H1 (cell line): ENCODE data around the gene PDE9A. TPM values are rescaled to one million over a fixed set of nuclear protein-coding genes. Genes with fewer than 3 reads are reported as not detected.
A peak's percentile ranks its signal among the peaks of the same experiment; 100 is the strongest.

ENCODE experiments used
- CTCF ChIA-PET: fragments of 300-600 bp; sonication (Branson Sonifier 250); formaldehyde crosslinking; loops from one replicate; lab custom pipeline; 2021; ENCODE audit not compliant: partially characterized antibody; lab: Charles Lee
- POLR2A ChIA-PET: fragments of 300-600 bp; sonication (Branson Sonifier 250); formaldehyde crosslinking; loops from one replicate; lab custom pipeline; 2021; ENCODE audit warnings: inconsistent platforms; ENCODE audit not compliant: partially characterized antibody; lab: Charles Lee
- DNase-seq, 2 experiments: peaks; one replicate each; pipeline versions ENCODE4 v3.0.0 to v3.0.0-alpha.2; 2010 to 2022; ENCODE audit warnings: low spot score in 2 of 2, low read depth in 1 of 2, mixed read lengths in 1 of 2
- FAIRE-seq: peaks from 2 replicates; lab custom pipeline; 2011; peaks lifted over from hg19 to GRCh38; lab: Jason Lieb, UNC
- H2AFZ ChIP-seq: 2 replicates; pipeline ENCODE4 v1.8.1; 2012; ENCODE audit warnings: low read length, inconsistent platforms
- H2AK5ac ChIP-seq: 2 replicates; pipeline ENCODE4 v1.6.1; 2013; ENCODE audit warnings: low read depth, low read length
- H2BK120ac ChIP-seq: replicated peaks from 2 replicates; pipeline ENCODE3; 2013; ENCODE audit warnings: low read depth, low read length, inconsistent platforms
- H2BK12ac ChIP-seq: 2 replicates; pipeline ENCODE4 v1.6.1; 2013; ENCODE audit warnings: low read depth, low read length
- H2BK15ac ChIP-seq: 2 replicates; pipeline ENCODE4 v1.6.1; 2013; ENCODE audit warnings: low read length
- H2BK20ac ChIP-seq: 2 replicates; pipeline ENCODE4 v1.6.1; 2013; ENCODE audit warnings: low read length
- H2BK5ac ChIP-seq: 2 replicates; pipeline ENCODE4 v1.6.1; 2013; ENCODE audit warnings: low read depth, low read length
- H3K14ac ChIP-seq: 2 replicates; pipeline ENCODE4 v1.6.1; 2013; ENCODE audit warnings: inconsistent platforms; ENCODE audit not compliant: insufficient read length
- H3K18ac ChIP-seq: 2 replicates; pipeline ENCODE4 v1.6.1; 2013; ENCODE audit warnings: low read length; ENCODE audit errors: extremely low read depth
- H3K23ac ChIP-seq: 2 replicates; pipeline ENCODE4 v1.6.1; 2013; ENCODE audit warnings: inconsistent platforms; ENCODE audit not compliant: insufficient read length
- H3K23me2 ChIP-seq: 2 replicates; pipeline ENCODE4 v1.6.1; 2013; ENCODE audit warnings: low read depth, low read length
- H3K27ac ChIP-seq: 2 replicates; pipeline ENCODE4 v1.6.1; 2011; ENCODE audit warnings: low read depth, low read length, inconsistent platforms
- H3K27me3 ChIP-seq, 4 experiments: replicated peaks in 1 of 4; 1 replicate in 1 of 4; 2 replicates in 3 of 4; pipeline versions ENCODE4 v1.6.1 to v1.8.1; 2011 to 2013; ENCODE audit warnings: low read length in 3 of 4, mild to moderate bottlenecking in 3 of 4, inconsistent platforms in 2 of 4, mixed read lengths in 2 of 4, moderate library complexity in 1 of 4; ENCODE audit not compliant: control insufficient read depth in 3 of 4, insufficient read depth in 3 of 4; ENCODE audit errors: extremely low read depth in 1 of 4
- H3K36me3 ChIP-seq, 4 experiments: 2 replicates each; pipeline versions ENCODE4 v1.6.1 to v1.8.1; 2011 to 2013; ENCODE audit warnings: mild to moderate bottlenecking in 4 of 4, low read length in 3 of 4, moderate library complexity in 2 of 4, control low read depth in 1 of 4, inconsistent platforms in 1 of 4; ENCODE audit not compliant: insufficient read depth in 4 of 4, control insufficient read depth in 2 of 4
- H3K4ac ChIP-seq: replicated peaks from 2 replicates; pipeline ENCODE3; 2013; ENCODE audit warnings: low read length, low read depth, mixed read lengths, inconsistent platforms; ENCODE audit not compliant: insufficient read length
- H3K4me1 ChIP-seq, 4 experiments: replicated peaks in 1 of 4; 1 replicate in 1 of 4; 2 replicates in 3 of 4; pipeline versions ENCODE4 v1.6.1 to v1.8.1; 2011 to 2013; ENCODE audit warnings: low read length in 3 of 4, inconsistent platforms in 2 of 4, mixed read lengths in 1 of 4; ENCODE audit not compliant: insufficient read depth in 4 of 4, control insufficient read depth in 3 of 4
- H3K4me2 ChIP-seq, 2 experiments: 2 replicates each; pipeline versions ENCODE4 v1.6.1 to v1.8.1; 2011 to 2013; ENCODE audit warnings: low read depth in 2 of 2, low read length in 2 of 2, control low read depth in 1 of 2, inconsistent platforms in 1 of 2, mild to moderate bottlenecking in 1 of 2; ENCODE audit not compliant: insufficient read depth in 1 of 2
- H3K4me3 ChIP-seq, 4 experiments: fragments of 200-600, 300-600 bp in 1 of 4; sonication (generic), shearing (Covaris generic), sonication (Bioruptor Twin) in 1 of 4; 2 replicates each; pipeline versions ENCODE4 v1.5.1 to v1.8.1; 2011 to 2016; ENCODE audit warnings: low read length in 4 of 4, low read depth in 3 of 4, control low read depth in 2 of 4, inconsistent platforms in 2 of 4, mild to moderate bottlenecking in 2 of 4, mixed read lengths in 1 of 4, moderate library complexity in 1 of 4; ENCODE audit not compliant: insufficient read depth in 2 of 4; ENCODE audit errors: extremely low read depth in 1 of 4
- H3K56ac ChIP-seq: replicated peaks from 2 replicates; pipeline ENCODE3; 2013; ENCODE audit warnings: low read depth, mild to moderate bottlenecking, mixed read lengths, low read length, inconsistent platforms; ENCODE audit not compliant: insufficient read length
- H3K79me1 ChIP-seq: 2 replicates; pipeline ENCODE4 v1.6.1; 2013; ENCODE audit warnings: low read depth, low read length, control low read depth
- H3K79me2 ChIP-seq, 2 experiments: 2 replicates each; pipeline versions ENCODE4 v1.6.1 to v1.8.1; 2012 to 2013; ENCODE audit warnings: low read length in 2 of 2, mild to moderate bottlenecking in 2 of 2, inconsistent platforms in 1 of 2; ENCODE audit not compliant: insufficient read depth in 2 of 2, control insufficient read depth in 1 of 2
- H3K9ac ChIP-seq, 4 experiments: replicated peaks in 1 of 4; 1 replicate in 1 of 4; 2 replicates in 3 of 4; pipeline versions ENCODE4 v1.6.1 to v1.8.1; 2011 to 2013; ENCODE audit warnings: low read depth in 3 of 4, low read length in 3 of 4, control low read depth in 2 of 4, mild to moderate bottlenecking in 2 of 4, moderate library complexity in 2 of 4, inconsistent platforms in 1 of 4; ENCODE audit errors: extremely low read depth in 1 of 4
- H3K9me3 ChIP-seq, 2 experiments: 2 replicates each; pipeline versions ENCODE4 v1.6.1 to v1.8.1; 2012 to 2013; ENCODE audit warnings: mild to moderate bottlenecking in 2 of 2, moderate library complexity in 2 of 2, control low read depth in 1 of 2, inconsistent platforms in 1 of 2, low read depth in 1 of 2, low read length in 1 of 2, mixed read lengths in 1 of 2; ENCODE audit not compliant: insufficient read depth in 2 of 2
- H4K20me1 ChIP-seq, 2 experiments: replicated peaks in 1 of 2; 2 replicates each; pipeline versions ENCODE3 to v1.8.1; 2011 to 2013; ENCODE audit warnings: inconsistent platforms in 2 of 2, low read length in 2 of 2, mild to moderate bottlenecking in 1 of 2; ENCODE audit not compliant: insufficient read depth in 2 of 2, control insufficient read depth in 1 of 2
- H4K5ac ChIP-seq: 2 replicates; pipeline ENCODE4 v1.6.1; 2013; ENCODE audit warnings: low read length, low read depth, mixed read lengths, inconsistent platforms; ENCODE audit not compliant: insufficient read length
- H4K8ac ChIP-seq: 2 replicates; pipeline ENCODE4 v1.8.0; 2013; ENCODE audit warnings: mild to moderate bottlenecking, moderate library complexity, low read length, inconsistent platforms; ENCODE audit not compliant: insufficient read depth; ENCODE audit errors: extremely low read depth
- H4K91ac ChIP-seq: replicated peaks from 2 replicates; pipeline ENCODE3; 2013; ENCODE audit warnings: low read length, mixed read lengths, inconsistent platforms; ENCODE audit not compliant: insufficient read length
- JUN ChIP-seq: IDR thresholded peaks from 2 replicates; pipeline ENCODE4 v1.6.1; 2011; ENCODE audit warnings: low read depth, mild to moderate bottlenecking, improper control_type of control experiment, low read length
- POU5F1 ChIP-seq: IDR thresholded peaks from 2 replicates; pipeline ENCODE4 v1.6.1; 2011; ENCODE audit warnings: low read depth, mild to moderate bottlenecking, low read length, moderate library complexity
- RNF2 ChIP-seq: fragments of 200-900, 300-1000 bp; sonication (generic); IDR thresholded peaks from 2 replicates; pipeline ENCODE4 v1.7.1; 2016; ENCODE audit warnings: borderline replicate concordance, low read depth, mild to moderate bottlenecking, antibody characterized with exemption, low read length; ENCODE audit not compliant: poor library complexity, severe bottlenecking; ENCODE audit errors: missing control alignments
- SAP30 ChIP-seq: fragments of 300-600 bp; sonication (generic); IDR thresholded peaks from 2 replicates; pipeline ENCODE4 v1.7.1; 2012; ENCODE audit warnings: low read length, moderate library complexity, mild to moderate bottlenecking, inconsistent platforms; ENCODE audit not compliant: insufficient read depth, insufficient replicate concordance
- TBP ChIP-seq: IDR thresholded peaks from 2 replicates; pipeline ENCODE4 v1.6.1; 2011; ENCODE audit warnings: low read depth, low read length, improper control_type of control experiment
- WGBS, 2 experiments: shearing (Covaris generic) in 1 of 2; methylation state at CpG; one replicate each; pipeline versions ENCODE4 v1.1.6 to v1.1.7; 2013 to 2015; ENCODE audit warnings: low lambda C conversion rate in 2 of 2, mixed read lengths in 2 of 2, inconsistent platforms in 1 of 2, low coverage in 1 of 2, missing lambda C conversion rate in 1 of 2; ENCODE audit not compliant: insufficient replicate concordance in 2 of 2, insufficient coverage in 1 of 2, insufficient read length in 1 of 2; ENCODE audit errors: extremely low coverage in 1 of 2, missing lambda C conversion rate in 1 of 2; 5-methylcytosine and 5-hydroxymethylcytosine counted together
- polyA plus RNA-seq, 7 experiments: library from polyadenylated mRNA; depleted of rRNA in 3 of 7; stranded (reverse) in 5 of 7; unstranded in 2 of 7; fragments of >200 nt in 5 of 7; fragments of 200-250 nt in 2 of 7; gene quantifications; 1 replicate in 5 of 7; 2 replicates in 1 of 7; 4 replicates in 1 of 7; pipeline versions ENCODE4 v1.2.1 to v1.2.3, GENCODE V29; 2011 to 2013; ENCODE audit warnings: missing spikeins in 2 of 7, mixed read lengths in 2 of 7
- total RNA-seq: library from RNA; stranded (reverse); fragmentation: NEBNext Ultra II Directional; extraction: Animal tissue kit (Norgen Biotek cat#: 25700); gene quantifications from 2 replicates; pipeline ENCODE4 v1.2.1, GENCODE V29; 2021
- TF ChIP-seq, protein P1 (sequence below), 3 experiments: IDR thresholded peaks; 1 replicate in 2 of 3; 2 replicates in 1 of 3; pipeline versions ENCODE4 v1.5.1 to v1.6.1; 2011; ENCODE audit warnings: low read length in 3 of 3, mild to moderate bottlenecking in 3 of 3, inconsistent platforms in 2 of 3, low read depth in 1 of 3, moderate library complexity in 1 of 3; ENCODE audit not compliant: insufficient read depth in 1 of 3; ENCODE audit errors: control extremely low read depth in 1 of 3
- TF ChIP-seq, protein P2 (sequence below): IDR thresholded peaks from 2 replicates; pipeline ENCODE4 v1.6.1; 2012; ENCODE audit warnings: inconsistent platforms

PDE9A gene
- total and polyA plus RNA-seq, 2 of the 8 experiments (the other 6 are each of a cell fraction or from before 2014, with no cell fraction given): 39.2 to 45.9 TPM

DNA sequence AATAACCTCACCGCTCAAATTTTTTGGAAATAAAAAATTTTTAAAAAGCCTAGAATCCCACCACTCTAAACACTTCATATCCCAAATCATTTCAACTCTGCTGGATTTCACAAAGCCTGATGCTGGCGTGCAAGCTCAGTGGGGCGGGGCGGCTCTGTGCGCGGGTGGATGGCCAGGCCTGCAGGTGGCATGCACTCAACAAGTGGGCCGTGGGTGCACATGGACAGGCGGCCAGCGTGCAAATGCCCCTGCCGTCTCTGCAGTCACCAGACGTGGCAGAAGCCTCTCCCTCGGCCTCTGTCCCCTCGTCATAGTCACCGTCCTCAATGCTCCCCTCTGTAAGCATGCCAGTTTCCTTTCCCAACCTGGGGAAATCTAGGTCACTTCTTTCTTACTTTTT lies 6.6 kb upstream of the PDE9A start:
- WGBS, 2 experiments: 91% methylated on average over 14 of the region's 14 CpGs; no CpG with 5 or more reads in 1 of the 2 experiments
- Histone ChIP-seq H4K91ac (no peak overlapping the region), H3K9ac (no peak overlapping the region), H4K5ac (no peak overlapping the region), H3K9me3 (no peaks in the 10 kb centered on the region), H2BK12ac (no peak overlapping the region), H3K14ac (no peak overlapping the region), H2BK120ac (no peak overlapping the region), H3K4me2 (no peak overlapping the region), H3K79me2 (no peaks in the 10 kb centered on the region), H2AK5ac (no peak overlapping the region), H3K27me3 (no peaks in the 10 kb centered on the region; a peak in 1 of 7 replicates), H2BK5ac (no peak overlapping the region), H4K20me1 (no peaks in the 10 kb centered on the region), H3K18ac (no peak overlapping the region), H3K4me1 (peaks cover 0 to 3% (median 2%) of the 10 kb centered on the region in 4 experiments; a peak in 5 of 7 replicates), H3K79me1 (no peaks in the 10 kb centered on the region), H2BK15ac (no peak overlapping the region), H3K27ac (no peak overlapping the region), H3K56ac (no peak overlapping the region), H2AFZ (no peak overlapping the region)
- no peak for DNase-seq
- TF ChIP-seq SAP30: no peak
- TF ChIP-seq, protein P1, sequence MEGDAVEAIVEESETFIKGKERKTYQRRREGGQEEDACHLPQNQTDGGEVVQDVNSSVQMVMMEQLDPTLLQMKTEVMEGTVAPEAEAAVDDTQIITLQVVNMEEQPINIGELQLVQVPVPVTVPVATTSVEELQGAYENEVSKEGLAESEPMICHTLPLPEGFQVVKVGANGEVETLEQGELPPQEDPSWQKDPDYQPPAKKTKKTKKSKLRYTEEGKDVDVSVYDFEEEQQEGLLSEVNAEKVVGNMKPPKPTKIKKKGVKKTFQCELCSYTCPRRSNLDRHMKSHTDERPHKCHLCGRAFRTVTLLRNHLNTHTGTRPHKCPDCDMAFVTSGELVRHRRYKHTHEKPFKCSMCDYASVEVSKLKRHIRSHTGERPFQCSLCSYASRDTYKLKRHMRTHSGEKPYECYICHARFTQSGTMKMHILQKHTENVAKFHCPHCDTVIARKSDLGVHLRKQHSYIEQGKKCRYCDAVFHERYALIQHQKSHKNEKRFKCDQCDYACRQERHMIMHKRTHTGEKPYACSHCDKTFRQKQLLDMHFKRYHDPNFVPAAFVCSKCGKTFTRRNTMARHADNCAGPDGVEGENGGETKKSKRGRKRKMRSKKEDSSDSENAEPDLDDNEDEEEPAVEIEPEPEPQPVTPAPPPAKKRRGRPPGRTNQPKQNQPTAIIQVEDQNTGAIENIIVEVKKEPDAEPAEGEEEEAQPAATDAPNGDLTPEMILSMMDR (IDR thresholded peaks at IDR 0.05; ENCODE audit: control extremely low read depth in 1 of 3, insufficient read depth in 1 of 3, low read depth in 1 of 3, low read length in 3 of 3): no peak
- TF ChIP-seq TBP: no peak
- no peak for TF ChIP-seq JUN
- no peak for TF ChIP-seq POU5F1
- TF ChIP-seq, protein P2, sequence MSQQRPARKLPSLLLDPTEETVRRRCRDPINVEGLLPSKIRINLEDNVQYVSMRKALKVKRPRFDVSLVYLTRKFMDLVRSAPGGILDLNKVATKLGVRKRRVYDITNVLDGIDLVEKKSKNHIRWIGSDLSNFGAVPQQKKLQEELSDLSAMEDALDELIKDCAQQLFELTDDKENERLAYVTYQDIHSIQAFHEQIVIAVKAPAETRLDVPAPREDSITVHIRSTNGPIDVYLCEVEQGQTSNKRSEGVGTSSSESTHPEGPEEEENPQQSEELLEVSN: no peak
- TF ChIP-seq RNF2: no peak
- TF ChIP-seq, all 59 proteins: peak for 0
- Histone ChIP-seq H3K4ac (peak overlapping the region; percentile 14), H3K36me3 (no peaks in the 10 kb centered on the region), H3K4me3 (no peak overlapping the region), H3K23ac (no peak overlapping the region), H2BK20ac (no peak overlapping the region), H3K23me2 (no peaks in the 10 kb centered on the region), H4K8ac (no peak overlapping the region)
- FAIRE-seq: no peak
- ChIA-PET POLR2A (no interaction called here), CTCF (interaction anchor here (0.6 to 2.2 kb wide), 3 partner anchors 54 to 1327 kb away, joined by 3 to 9 read pairs (median 3); no protein-coding TSS in a partner anchor)
